WTC11 (cell line): ENCODE results near the gene NSG2. TPM values are rescaled to one million over a fixed set of nuclear protein-coding genes. Genes with fewer than 3 reads are reported as not detected.
A peak's percentile ranks its signal among the peaks of the same experiment; 100 is the strongest.

Source experiments
- ATAC-seq: fragments of 200-7000 bp; cut with Tn5 transposase; 2 replicates; pipeline ENCODE4 v1.10.0; 2021; ENCODE audit warnings: mild to moderate bottlenecking, moderate library complexity
- CTCF ChIA-PET: fragments of 300-600 bp; sonication (Branson Sonifier 250); formaldehyde crosslinking; loops from one replicate; lab custom pipeline; 2021; ENCODE audit warnings: antibody characterized with exemption; lab: Charles Lee
- POLR2A ChIA-PET: fragments of 350-600 bp; sonication (Branson Sonifier 250); formaldehyde crosslinking; loops from one replicate; lab custom pipeline; 2021; ENCODE audit warnings: antibody characterized with exemption; lab: Charles Lee
- DNase-seq: peaks from one replicate; pipeline ENCODE4 v3.0.0; 2021; ENCODE audit warnings: low spot score
- H3K27ac Mint-ChIP-seq: 2 replicates; pipeline ENCODE4 v1.8.0; 2021; ENCODE audit warnings: mixed read lengths
- H3K27me3 Mint-ChIP-seq: 2 replicates; pipeline ENCODE4 v1.8.0; 2021; ENCODE audit warnings: low read depth, mild to moderate bottlenecking, moderate library complexity, mixed read lengths
- H3K36me3 Mint-ChIP-seq: 2 replicates; pipeline ENCODE4 v1.8.0; 2021; ENCODE audit warnings: mixed read lengths
- H3K4me1 Mint-ChIP-seq: 2 replicates; pipeline ENCODE4 v1.8.0; 2022; ENCODE audit warnings: mixed read lengths
- H3K4me3 Mint-ChIP-seq: 2 replicates; pipeline ENCODE4 v1.8.0; 2021; ENCODE audit warnings: mild to moderate bottlenecking, moderate library complexity, mixed read lengths
- H3K9me3 Mint-ChIP-seq: 2 replicates; pipeline ENCODE4 v1.8.0; 2021; ENCODE audit warnings: mixed read lengths
- CBFB ChIP-seq: sonication (generic); formaldehyde crosslinking; IDR thresholded peaks from 2 replicates; pipeline ENCODE4 v1.8.1; 2022; ENCODE audit warnings: mild to moderate bottlenecking, low read depth, missing genetic modification reagents
- CDX4 ChIP-seq: fragments of 250-450 bp; sonication (Bioruptor Pico); IDR thresholded peaks from 2 replicates; pipeline ENCODE4 v1.9.0; 2021; ENCODE audit warnings: moderate library complexity, mild to moderate bottlenecking, inconsistent platforms, borderline replicate concordance
- CREB1 ChIP-seq: sonication (generic); formaldehyde crosslinking; IDR thresholded peaks from 2 replicates; pipeline ENCODE4 v1.8.0; 2023; ENCODE audit warnings: mild to moderate bottlenecking, missing genetic modification reagents
- E2F4 ChIP-seq: sonication (generic); formaldehyde crosslinking; IDR thresholded peaks from 2 replicates; pipeline ENCODE4 v1.8.1; 2022; ENCODE audit warnings: low read depth, mild to moderate bottlenecking, moderate library complexity, missing genetic modification reagents, borderline replicate concordance
- FOXJ3 ChIP-seq: sonication (generic); formaldehyde crosslinking; IDR thresholded peaks from 2 replicates; pipeline ENCODE4 v1.9.0; 2021; ENCODE audit warnings: missing genetic modification reagents, mild to moderate bottlenecking, borderline replicate concordance
- GABPB1 ChIP-seq: sonication (generic); formaldehyde crosslinking; IDR thresholded peaks from 2 replicates; pipeline ENCODE4 v1.8.1; 2023; ENCODE audit warnings: mild to moderate bottlenecking, missing genetic modification reagents
- IRF2 ChIP-seq: sonication (generic); formaldehyde crosslinking; IDR thresholded peaks from 2 replicates; pipeline ENCODE4 v1.8.0; 2022; ENCODE audit warnings: low read depth, missing genetic modification reagents, borderline replicate concordance
- JUN ChIP-seq: sonication (generic); formaldehyde crosslinking; IDR thresholded peaks from 2 replicates; pipeline ENCODE4 v1.8.0; 2023; ENCODE audit warnings: mild to moderate bottlenecking, missing genetic modification reagents
- OVOL2 ChIP-seq: fragments of 250-450 bp; sonication (Bioruptor Pico); IDR thresholded peaks from 2 replicates; pipeline ENCODE4 v1.9.0; 2021; ENCODE audit warnings: mild to moderate bottlenecking, borderline replicate concordance
- PRDM15 ChIP-seq: sonication (generic); formaldehyde crosslinking; IDR thresholded peaks from 2 replicates; pipeline ENCODE4 v1.8.0; 2022; ENCODE audit warnings: missing genetic modification reagents
- PREB ChIP-seq: sonication (generic); formaldehyde crosslinking; IDR thresholded peaks from 2 replicates; pipeline ENCODE4 v1.8.1; 2022; ENCODE audit warnings: mild to moderate bottlenecking, missing genetic modification reagents, moderate library complexity, borderline replicate concordance
- RELA ChIP-seq: sonication (generic); formaldehyde crosslinking; IDR thresholded peaks from 2 replicates; pipeline ENCODE4 v1.8.1; 2022; ENCODE audit warnings: missing genetic modification reagents, mild to moderate bottlenecking, borderline replicate concordance
- RORB ChIP-seq: fragments of 250-450 bp; sonication (Bioruptor Pico); IDR thresholded peaks from 2 replicates; pipeline ENCODE4 v1.9.0; 2021; ENCODE audit warnings: mild to moderate bottlenecking
- SMAD4 ChIP-seq: sonication (generic); formaldehyde crosslinking; IDR thresholded peaks from 2 replicates; pipeline ENCODE4 v1.8.0; 2022; ENCODE audit warnings: mild to moderate bottlenecking, missing genetic modification reagents
- STAT6 ChIP-seq: sonication (generic); formaldehyde crosslinking; conservative IDR thresholded peaks from 2 replicates; pipeline ENCODE4 v1.8.1; 2023; ENCODE audit warnings: mild to moderate bottlenecking, low read depth, missing genetic modification reagents, moderate library complexity
- TEAD4 ChIP-seq: sonication (generic); formaldehyde crosslinking; IDR thresholded peaks from 2 replicates; pipeline ENCODE4 v1.8.0; 2022; ENCODE audit warnings: mild to moderate bottlenecking, missing genetic modification reagents
- ZMAT4 ChIP-seq: fragments of 250-450 bp; sonication (Bioruptor Pico); IDR thresholded peaks from 2 replicates; pipeline ENCODE4 v1.9.0; 2021; ENCODE audit warnings: mild to moderate bottlenecking
- ZNF396 ChIP-seq: fragments of 250-450 bp; sonication (Bioruptor Pico); IDR thresholded peaks from 2 replicates; pipeline ENCODE4 v1.8.0; 2021; ENCODE audit warnings: mild to moderate bottlenecking, moderate library complexity, borderline replicate concordance
- ZNF671 ChIP-seq: fragments of 250-450 bp; sonication (Bioruptor Pico); IDR thresholded peaks from 2 replicates; pipeline ENCODE4 v1.8.0; 2021; ENCODE audit warnings: mild to moderate bottlenecking
- total RNA-seq: library from RNA; stranded (reverse); gene quantifications from 3 replicates; pipeline ENCODE4 v1.2.3, GENCODE V29; 2021

NSG2 gene
- total RNA-seq, 1 experiment from 2014 or later: not detected

GRCh38 chr5:174145091-174145490, 99.6 kb downstream of the NSG2 start (continued):
- TF ChIP-seq PRDM15 (CRISPR knock-in tag) (no peak), CDX4 (no peak), E2F4 (CRISPR knock-in tag) (no peak), GABPB1 (CRISPR knock-in tag) (no peak), PREB (CRISPR knock-in tag) (no peak), STAT6 (CRISPR knock-in tag) (no peak), JUN (no peak), FOXJ3 (no peak)

- no peak overlapping the region for H3K4me3 Mint-ChIP-seq
- H3K27ac Mint-ChIP-seq: no peak overlapping the region
- no peaks in the 10 kb centered on the region for H3K36me3 Mint-ChIP-seq
- peaks cover 2% of the 10 kb centered on the region; the same call in 1 of the 2 replicates for H3K27me3 Mint-ChIP-seq
- DNase-seq: peak; percentile 60
- peaks cover 2% of the 10 kb centered on the region; the same call in 1 of the 2 replicates for H3K4me1 Mint-ChIP-seq
- POLR2A ChIA-PET: no interaction called here
- TF ChIP-seq RELA (CRISPR knock-in tag) (no peak), CBFB (no peak), OVOL2 (CRISPR knock-in tag) (no peak), SMAD4 (CRISPR knock-in tag) (no peak), RORB (CRISPR knock-in tag) (no peak), GABPB1 (CRISPR knock-in tag) (no peak), CREB1 (CRISPR knock-in tag) (no peak), ZNF671 (CRISPR knock-in tag) (no peak), IRF2 (CRISPR knock-in tag) (no peak), JUN (no peak), ZNF396 (no peak), TEAD4 (no peak), ZMAT4 (no peak)
- TF ChIP-seq, all 79 proteins: peak for 0
- ATAC-seq: no peak
- no peaks in the 10 kb centered on the region for H3K9me3 Mint-ChIP-seq
- CTCF ChIA-PET: interaction anchor here (0.8 kb wide), 1 partner anchor 100 kb away, joined by 4 read pairs; the partner anchor contains the start of gene NSG2
These were observed 100.3 kb downstream of the NSG2 start for GRCh38 chr5:174145821-174146220.
